ENCODE measurements around the gene JAG1. TPM values are rescaled to one million over a fixed set of nuclear protein-coding genes. Genes with fewer than 3 reads are reported as not detected.

Gene JAG1
- total and polyA plus RNA-seq, 9 of the 15 experiments (the other 6 are each of a cell fraction or from before 2014, with no cell fraction given): 0.04 to 0.40 (median 0.07) TPM

- TF ChIP-seq, protein P1, sequence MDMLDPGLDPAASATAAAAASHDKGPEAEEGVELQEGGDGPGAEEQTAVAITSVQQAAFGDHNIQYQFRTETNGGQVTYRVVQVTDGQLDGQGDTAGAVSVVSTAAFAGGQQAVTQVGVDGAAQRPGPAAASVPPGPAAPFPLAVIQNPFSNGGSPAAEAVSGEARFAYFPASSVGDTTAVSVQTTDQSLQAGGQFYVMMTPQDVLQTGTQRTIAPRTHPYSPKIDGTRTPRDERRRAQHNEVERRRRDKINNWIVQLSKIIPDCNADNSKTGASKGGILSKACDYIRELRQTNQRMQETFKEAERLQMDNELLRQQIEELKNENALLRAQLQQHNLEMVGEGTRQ (CRISPR knock-in tag; IDR thresholded peaks at IDR 0.05): no peak
These were observed 46.1 kb upstream of the JAG1 start (continued) for GRCh38 chr20:10719740-10720385.

- ATAC-seq (no peak), FAIRE-seq (no peak), DNase-seq (ENCODE audit: extremely low read depth in 1 of 4, low spot score in 3 of 4) (no peak)
- TF ChIP-seq ETS2 (tag; IDR thresholded peaks at IDR 0.05; ENCODE audit: borderline replicate concordance, poor library complexity, severe bottlenecking) (no peak), ZZZ3 (IDR thresholded peaks at IDR 0.05) (no peak), ZNF511 (CRISPR knock-in tag; IDR thresholded peaks at IDR 0.05) (no peak), TAL1 (IDR thresholded peaks at IDR 0.05) (no peak), ZNF239 (CRISPR knock-in tag; IDR thresholded peaks at IDR 0.05) (no peak)
- TF ChIP-seq, protein P2, sequence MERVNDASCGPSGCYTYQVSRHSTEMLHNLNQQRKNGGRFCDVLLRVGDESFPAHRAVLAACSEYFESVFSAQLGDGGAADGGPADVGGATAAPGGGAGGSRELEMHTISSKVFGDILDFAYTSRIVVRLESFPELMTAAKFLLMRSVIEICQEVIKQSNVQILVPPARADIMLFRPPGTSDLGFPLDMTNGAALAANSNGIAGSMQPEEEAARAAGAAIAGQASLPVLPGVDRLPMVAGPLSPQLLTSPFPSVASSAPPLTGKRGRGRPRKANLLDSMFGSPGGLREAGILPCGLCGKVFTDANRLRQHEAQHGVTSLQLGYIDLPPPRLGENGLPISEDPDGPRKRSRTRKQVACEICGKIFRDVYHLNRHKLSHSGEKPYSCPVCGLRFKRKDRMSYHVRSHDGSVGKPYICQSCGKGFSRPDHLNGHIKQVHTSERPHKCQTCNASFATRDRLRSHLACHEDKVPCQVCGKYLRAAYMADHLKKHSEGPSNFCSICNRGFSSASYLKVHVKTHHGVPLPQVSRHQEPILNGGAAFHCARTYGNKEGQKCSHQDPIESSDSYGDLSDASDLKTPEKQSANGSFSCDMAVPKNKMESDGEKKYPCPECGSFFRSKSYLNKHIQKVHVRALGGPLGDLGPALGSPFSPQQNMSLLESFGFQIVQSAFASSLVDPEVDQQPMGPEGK (CRISPR knock-in tag; IDR thresholded peaks at IDR 0.05; ENCODE audit: borderline replicate concordance): no peak
- TF ChIP-seq, protein P3, sequence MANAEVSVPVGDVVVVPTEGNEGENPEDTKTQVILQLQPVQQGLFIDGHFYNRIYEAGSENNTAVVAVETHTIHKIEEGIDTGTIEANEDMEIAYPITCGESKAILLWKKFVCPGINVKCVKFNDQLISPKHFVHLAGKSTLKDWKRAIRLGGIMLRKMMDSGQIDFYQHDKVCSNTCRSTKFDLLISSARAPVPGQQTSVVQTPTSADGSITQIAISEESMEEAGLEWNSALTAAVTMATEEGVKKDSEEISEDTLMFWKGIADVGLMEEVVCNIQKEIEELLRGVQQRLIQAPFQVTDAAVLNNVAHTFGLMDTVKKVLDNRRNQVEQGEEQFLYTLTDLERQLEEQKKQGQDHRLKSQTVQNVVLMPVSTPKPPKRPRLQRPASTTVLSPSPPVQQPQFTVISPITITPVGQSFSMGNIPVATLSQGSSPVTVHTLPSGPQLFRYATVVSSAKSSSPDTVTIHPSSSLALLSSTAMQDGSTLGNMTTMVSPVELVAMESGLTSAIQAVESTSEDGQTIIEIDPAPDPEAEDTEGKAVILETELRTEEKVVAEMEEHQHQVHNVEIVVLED (CRISPR knock-in tag; IDR thresholded peaks at IDR 0.05): no peak
- TF ChIP-seq, protein P4, sequence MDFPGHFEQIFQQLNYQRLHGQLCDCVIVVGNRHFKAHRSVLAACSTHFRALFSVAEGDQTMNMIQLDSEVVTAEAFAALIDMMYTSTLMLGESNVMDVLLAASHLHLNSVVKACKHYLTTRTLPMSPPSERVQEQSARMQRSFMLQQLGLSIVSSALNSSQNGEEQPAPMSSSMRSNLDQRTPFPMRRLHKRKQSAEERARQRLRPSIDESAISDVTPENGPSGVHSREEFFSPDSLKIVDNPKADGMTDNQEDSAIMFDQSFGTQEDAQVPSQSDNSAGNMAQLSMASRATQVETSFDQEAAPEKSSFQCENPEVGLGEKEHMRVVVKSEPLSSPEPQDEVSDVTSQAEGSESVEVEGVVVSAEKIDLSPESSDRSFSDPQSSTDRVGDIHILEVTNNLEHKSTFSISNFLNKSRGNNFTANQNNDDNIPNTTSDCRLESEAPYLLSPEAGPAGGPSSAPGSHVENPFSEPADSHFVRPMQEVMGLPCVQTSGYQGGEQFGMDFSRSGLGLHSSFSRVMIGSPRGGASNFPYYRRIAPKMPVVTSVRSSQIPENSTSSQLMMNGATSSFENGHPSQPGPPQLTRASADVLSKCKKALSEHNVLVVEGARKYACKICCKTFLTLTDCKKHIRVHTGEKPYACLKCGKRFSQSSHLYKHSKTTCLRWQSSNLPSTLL (IDR thresholded peaks at IDR 0.05): no peak
- Histone ChIP-seq H3K9me1 (ENCODE audit: control insufficient read depth, insufficient read depth, low read length) (no peaks in the 10 kb centered on the region), H3K4me3 (no peak overlapping the region), H3K79me2 (ENCODE audit: control insufficient read depth, insufficient read depth, low read length) (no peaks in the 10 kb centered on the region), H3K27ac (ENCODE audit: extremely low read depth, low read depth, low read length) (no peak overlapping the region), H3K4me1 (replicated peaks in 1 of 2; ENCODE audit: control insufficient read depth in 2 of 2, insufficient read depth in 2 of 2, low read length in 2 of 2) (no peaks in the 10 kb centered on the region), H3K9ac (ENCODE audit: insufficient read depth in 1 of 2, low read depth in 2 of 2, low read length in 2 of 2) (no peak overlapping the region), H3K36me3 (ENCODE audit: control insufficient read depth, insufficient read depth, low read length) (no peaks in the 10 kb centered on the region), H3K9me3 (replicated peaks; ENCODE audit: control insufficient read depth, insufficient read depth, low read depth, low read length) (no peaks in the 10 kb centered on the region), H3K27me3 (ENCODE audit: control insufficient read depth in 2 of 2, insufficient read depth in 2 of 2, low read length in 2 of 2) (no peaks in the 10 kb centered on the region), H4K20me1 (replicated peaks; ENCODE audit: control insufficient read depth, insufficient read depth, low read length) (no peaks in the 10 kb centered on the region), H3K4me2 (ENCODE audit: insufficient read depth, low read length) (no peak overlapping the region), H2AFZ (ENCODE audit: low read depth, low read length) (no peak overlapping the region)
- POLR2A ChIA-PET: interaction anchor here (0.6 kb wide), 1 partner anchor 81 kb away, joined by 3 read pairs; no protein-coding TSS in a partner anchor
- BruUV-seq (replicated peaks): no TSS peak
- intact Hi-C loops (cut with micrococcal nuclease): no loop called here
- WGBS (ENCODE audit: insufficient coverage, low coverage, missing lambda C conversion rate): 0% methylated on average over 3 of the region's 3 CpGs
- CTCF ChIA-PET (ENCODE audit: low intra/inter-chr PET ratio): no interaction called here
- in situ Hi-C loops (cut with MboI): no loop called here
These were observed 44.9 kb upstream of the JAG1 start for GRCh38 chr20:10718661-10719060.

Measured in K562 (cell line).